Hepatocyte (in vitro differentiated cells): ENCODE data around the gene TNNC2.

Source experiments
- CTCF ChIP-seq: fragments of 200-600 bp; sonication (generic); IDR thresholded peaks from 2 replicates; pipeline ENCODE4 v1.5.1; 2016; ENCODE audit warnings: antibody characterized with exemption, mild to moderate bottlenecking; ENCODE audit not compliant: poor library complexity
- EZH2phosphoT487 ChIP-seq: fragments of 200-600 bp; sonication (generic); IDR thresholded peaks from one replicate; pipeline ENCODE4 v1.6.1; 2018; ENCODE audit warnings: antibody characterized with exemption, mild to moderate bottlenecking, low read depth, moderate library complexity; ENCODE audit not compliant: unreplicated experiment, severe bottlenecking

DNA sequence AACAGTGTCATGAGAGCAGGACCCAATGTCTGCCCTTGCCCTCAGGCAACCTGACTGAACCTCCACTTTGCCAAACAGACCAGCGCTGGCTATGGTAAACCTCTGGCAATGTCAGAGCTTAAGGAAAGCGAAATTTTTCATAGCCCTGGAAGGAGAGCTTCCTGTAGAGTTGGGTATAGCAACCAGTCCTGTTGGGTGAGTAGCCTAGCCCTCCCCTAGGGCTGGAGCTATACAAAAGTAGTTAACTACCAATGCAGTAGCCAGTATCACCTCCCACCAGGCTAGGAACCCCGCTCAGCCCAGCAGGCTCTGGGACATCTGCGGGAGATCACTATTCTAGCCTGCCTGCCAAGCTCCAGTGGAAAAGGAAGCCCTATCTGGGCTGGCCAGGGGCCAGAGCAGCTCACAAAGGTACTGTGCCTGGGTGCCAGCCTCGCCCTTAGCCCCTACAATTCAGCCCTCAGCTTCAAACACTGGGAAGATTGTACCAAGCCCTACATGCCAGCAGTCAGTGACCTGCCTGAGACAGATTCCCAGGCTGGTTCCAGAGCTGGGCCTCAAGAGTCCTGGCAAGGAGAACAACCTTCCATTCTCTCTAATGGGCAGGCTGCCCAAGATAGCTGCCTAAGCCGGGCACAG is 43.3 kb downstream of the TNNC2 start:
- TF ChIP-seq EZH2phosphoT487 (no peak), CTCF (no peak)
